Trophoblast cell (in vitro differentiated cells and primary cell): ENCODE data around the gene SHMT2.
A peak's percentile ranks its signal among the peaks of the same experiment; 100 is the strongest.

Experiments
- DNase-seq, 2 donors: peaks; one replicate each; pipeline ENCODE4 v3.0.0-alpha.2; 2016
- H2AFZ ChIP-seq: 2 replicates; pipeline ENCODE4 v1.6.1; 2013; ENCODE audit warnings: low read length, moderate library complexity, mild to moderate bottlenecking; ENCODE audit not compliant: insufficient read depth, poor library complexity
- H2AK5ac ChIP-seq: 2 replicates; pipeline ENCODE4 v1.6.1; 2013; ENCODE audit warnings: mild to moderate bottlenecking, low read length
- H2BK120ac ChIP-seq: 2 replicates; pipeline ENCODE4 v1.6.1; 2013; ENCODE audit warnings: low read length, mild to moderate bottlenecking, moderate library complexity; ENCODE audit not compliant: insufficient read depth, poor library complexity
- H2BK12ac ChIP-seq: 2 replicates; pipeline ENCODE4 v1.6.1; 2013; ENCODE audit warnings: mild to moderate bottlenecking, low read length, moderate library complexity
- H2BK5ac ChIP-seq: 2 replicates; pipeline ENCODE4 v1.6.1; 2013; ENCODE audit warnings: low read length, low read depth, moderate library complexity, mild to moderate bottlenecking; ENCODE audit not compliant: poor library complexity
- H3K14ac ChIP-seq: 2 replicates; pipeline ENCODE4 v1.6.1; 2013; ENCODE audit warnings: mild to moderate bottlenecking, low read length
- H3K18ac ChIP-seq: 2 replicates; pipeline ENCODE4 v1.6.1; 2013; ENCODE audit warnings: mild to moderate bottlenecking, low read length
- H3K23ac ChIP-seq: 2 replicates; pipeline ENCODE4 v1.6.1; 2013; ENCODE audit warnings: low read length
- H3K27ac ChIP-seq: 2 replicates; pipeline ENCODE4 v1.5.1; 2013; ENCODE audit warnings: low read depth, mild to moderate bottlenecking, inconsistent platforms, low read length, moderate library complexity
- H3K27me3 ChIP-seq: 2 replicates; pipeline ENCODE4 v1.6.1; 2013; ENCODE audit warnings: inconsistent platforms, mild to moderate bottlenecking, low read length, moderate library complexity; ENCODE audit not compliant: insufficient read depth
- H3K36me3 ChIP-seq, 2 experiments: 1 replicate in 1 of 2; 2 replicates in 1 of 2; pipeline ENCODE4 v1.6.1; 2013; ENCODE audit warnings: low read length in 2 of 2, mild to moderate bottlenecking in 2 of 2, moderate library complexity in 1 of 2; ENCODE audit not compliant: insufficient read depth in 2 of 2, control insufficient read depth in 1 of 2
- H3K4ac ChIP-seq: 2 replicates; pipeline ENCODE4 v1.6.1; 2013; ENCODE audit warnings: low read depth, mild to moderate bottlenecking, low read length, moderate library complexity
- H3K4me1 ChIP-seq, 2 experiments: 1 replicate in 1 of 2; 2 replicates in 1 of 2; pipeline ENCODE4 v1.6.1; 2013; ENCODE audit warnings: low read length in 2 of 2, mild to moderate bottlenecking in 2 of 2, moderate library complexity in 1 of 2; ENCODE audit not compliant: insufficient read depth in 2 of 2, control insufficient read depth in 1 of 2
- H3K4me2 ChIP-seq: 2 replicates; pipeline ENCODE4 v1.6.1; 2013; ENCODE audit warnings: inconsistent platforms, mild to moderate bottlenecking, low read length, moderate library complexity
- H3K4me3 ChIP-seq: 2 replicates; pipeline ENCODE4 v1.5.1; 2013; ENCODE audit warnings: mild to moderate bottlenecking, low read depth, low read length, inconsistent platforms
- H3K79me1 ChIP-seq: one replicate; pipeline ENCODE4 v1.6.1; 2013; ENCODE audit warnings: low read length
- H3K79me2 ChIP-seq: 2 replicates; pipeline ENCODE4 v1.6.1; 2013; ENCODE audit warnings: low read length, mild to moderate bottlenecking; ENCODE audit not compliant: control insufficient read depth, insufficient read depth, poor library complexity
- H3K9ac ChIP-seq: 2 replicates; pipeline ENCODE4 v1.6.1; 2013; ENCODE audit warnings: mild to moderate bottlenecking, low read length
- H3K9me3 ChIP-seq: 2 replicates; pipeline ENCODE4 v1.6.1; 2013; ENCODE audit warnings: low read depth, mild to moderate bottlenecking, control low read depth, inconsistent platforms, low read length; ENCODE audit not compliant: insufficient read depth
- H4K12ac ChIP-seq: 2 replicates; pipeline ENCODE4 v1.6.1; 2013; ENCODE audit warnings: low read depth, mild to moderate bottlenecking, low read length, moderate library complexity
- H4K8ac ChIP-seq: 2 replicates; pipeline ENCODE4 v1.6.1; 2013; ENCODE audit warnings: low read depth, mild to moderate bottlenecking, low read length, moderate library complexity
- H4K91ac ChIP-seq: one replicate; pipeline ENCODE4 v1.6.1; 2013; ENCODE audit warnings: low read depth, mild to moderate bottlenecking, low read length, moderate library complexity
- WGBS: extraction: QIAGEN DNeasy Blood & Tissue Kit; methylation state at CpG from one replicate; pipeline ENCODE4 v1.1.7; 2013; ENCODE audit warnings: missing lambda C conversion rate; ENCODE audit not compliant: insufficient read length, insufficient coverage; ENCODE audit errors: extremely low coverage; 5-methylcytosine and 5-hydroxymethylcytosine counted together

Gene SHMT2

DNA sequence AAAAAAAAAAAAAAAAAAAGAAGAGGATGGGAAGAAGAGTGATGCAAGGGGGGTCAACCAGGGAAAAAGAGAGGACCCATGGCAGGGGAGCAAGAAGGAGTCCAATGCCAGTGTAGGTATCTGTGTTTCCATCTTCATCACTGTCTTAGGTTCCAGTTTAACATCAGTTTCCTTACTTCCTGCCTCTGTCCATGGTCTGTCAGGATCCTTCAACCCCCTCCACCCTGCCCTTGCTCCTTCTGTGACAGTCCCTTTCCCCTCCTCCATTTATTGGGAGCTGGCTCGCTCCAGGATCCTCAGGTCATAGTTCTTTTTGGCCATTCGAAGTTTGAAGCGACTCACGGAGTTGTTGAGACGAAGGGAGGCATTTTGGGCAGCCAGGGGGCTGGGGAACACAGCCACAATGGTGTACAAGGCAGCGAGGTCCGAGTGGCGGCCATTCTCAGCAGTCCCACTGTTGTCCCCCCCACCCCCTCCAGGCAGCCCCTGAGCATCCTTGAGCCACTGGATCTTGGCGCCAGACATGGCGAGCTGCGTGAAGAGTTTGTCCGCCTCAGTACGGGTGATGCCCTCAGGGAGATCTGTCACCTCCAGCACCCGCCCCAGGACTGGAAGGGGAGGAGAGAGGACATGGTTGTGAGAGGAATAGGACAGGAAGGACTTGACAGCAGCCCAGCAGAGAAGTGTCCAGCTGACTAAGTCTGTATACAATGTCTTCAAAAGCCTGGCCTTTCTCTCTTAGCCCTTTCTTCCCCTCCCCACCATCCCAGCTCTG is 25.2 kb downstream of the SHMT2 start:
- peak; percentile 44 to 67 for DNase-seq
- Histone ChIP-seq H4K8ac (no peak overlapping the region), H3K14ac (no peak overlapping the region), H3K36me3 (peaks cover 19 to 24% of the 10 kb centered on the region in 2 experiments), H3K18ac (no peak overlapping the region), H3K4me2 (no peak overlapping the region), H2AK5ac (no peak overlapping the region), H3K27ac (no peak overlapping the region), H3K4me1 (no peaks in the 10 kb centered on the region), H2BK120ac (no peak overlapping the region), H2BK5ac (no peak overlapping the region), H3K27me3 (no peaks in the 10 kb centered on the region), H3K4me3 (no peak overlapping the region), H4K12ac (no peak overlapping the region), H3K4ac (no peak overlapping the region), H3K23ac (no peak overlapping the region), H2AFZ (no peak overlapping the region), H3K79me2 (no peaks in the 10 kb centered on the region), H3K9me3 (no peaks in the 10 kb centered on the region), H3K9ac (no peak overlapping the region), H4K91ac (no peak overlapping the region), H3K79me1 (no peaks in the 10 kb centered on the region), H2BK12ac (no peak overlapping the region)
- WGBS, result no CpG with 5 or more reads among the region's 14 CpGs

- WGBS, result no CpG with 5 or more reads among the region's 6 CpGs
- Histone ChIP-seq H4K12ac (no peak overlapping the region), H3K4me2 (no peak overlapping the region)
Observed at GRCh38 chr12:57255916-57256315, 26.4 kb downstream of the SHMT2 start.

DNA sequence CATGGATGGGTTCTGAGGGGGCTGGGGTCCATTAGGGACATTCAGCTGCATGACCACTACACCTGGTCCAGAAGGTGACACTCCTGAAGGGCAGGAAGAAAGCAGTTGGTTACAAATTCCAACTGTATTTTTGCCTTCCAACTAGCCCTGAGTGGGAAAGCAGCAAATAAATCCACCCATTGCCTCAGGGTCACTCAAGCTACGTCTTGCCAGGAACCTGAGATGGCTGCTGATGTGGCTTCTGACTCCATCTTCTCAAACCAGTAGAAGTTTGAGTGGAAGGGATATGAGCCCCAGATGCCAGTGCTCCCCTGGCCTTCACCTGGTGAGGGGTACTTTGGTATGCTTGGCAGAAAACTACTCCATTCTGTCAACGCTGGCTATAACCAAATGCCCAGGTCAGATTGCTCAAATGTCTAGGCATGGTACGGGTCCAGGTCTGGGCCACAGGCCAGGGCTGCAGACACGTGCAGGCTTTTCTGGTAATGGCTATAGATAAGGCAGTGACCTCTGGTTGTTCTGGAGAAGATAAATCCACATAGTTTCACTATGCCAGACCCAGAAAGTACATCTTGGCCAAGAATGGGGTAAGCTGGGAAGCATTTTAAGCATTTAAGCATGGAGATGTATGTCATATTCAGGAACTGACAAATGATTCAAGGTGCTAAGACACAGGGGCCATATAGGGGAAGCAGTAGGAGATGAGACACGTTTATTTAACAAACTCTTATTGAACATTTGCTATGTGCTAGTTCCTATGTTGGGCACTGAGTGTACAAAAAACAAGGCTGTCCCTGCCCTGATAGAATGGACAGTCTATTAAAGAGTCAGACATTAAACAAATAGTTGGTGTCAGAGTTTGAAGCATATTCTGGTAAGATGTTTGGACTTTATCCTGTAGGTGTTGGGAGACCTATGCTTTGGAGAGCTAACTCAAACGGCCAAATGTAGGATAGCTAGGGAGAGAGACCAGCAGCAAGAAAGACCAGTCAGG is 29.8 kb downstream of the SHMT2 start:
- H2BK12ac ChIP-seq, result no peak overlapping the region
- no peak overlapping the region for H2AFZ ChIP-seq
- H3K4me2 ChIP-seq, result no peak overlapping the region
- no peaks in the 10 kb centered on the region for H3K4me1 ChIP-seq
- H3K27me3 ChIP-seq, result no peaks in the 10 kb centered on the region
- H3K23ac ChIP-seq, result no peak overlapping the region
- H3K79me1 ChIP-seq, result no peaks in the 10 kb centered on the region
- H2AK5ac ChIP-seq, result no peak overlapping the region
- no peak overlapping the region for H3K18ac ChIP-seq
- peaks cover 19 to 29% of the 10 kb centered on the region in 2 experiments for H3K36me3 ChIP-seq
- H3K14ac ChIP-seq, result no peak overlapping the region
- H3K9ac ChIP-seq, result no peak overlapping the region
- no CpG with 5 or more reads among the region's 6 CpGs for WGBS
- no peaks in the 10 kb centered on the region for H3K79me2 ChIP-seq
- H4K91ac ChIP-seq, result no peak overlapping the region
- no peaks in the 10 kb centered on the region for H3K9me3 ChIP-seq
- no peak overlapping the region for H4K8ac ChIP-seq
- H3K4me3 ChIP-seq, result no peak overlapping the region
- DNase-seq, result no peak
- no peak overlapping the region for H2BK5ac ChIP-seq
- H4K12ac ChIP-seq, result no peak overlapping the region
- no peak overlapping the region for H3K4ac ChIP-seq
- no peak overlapping the region for H3K27ac ChIP-seq
- no peak overlapping the region for H2BK120ac ChIP-seq

More at GRCh38 chr12:57255916-57256315, 26.4 kb downstream of the SHMT2 start:
- H3K4ac ChIP-seq, result no peak overlapping the region
- H3K27ac ChIP-seq, result no peak overlapping the region
- no peaks in the 10 kb centered on the region for H3K27me3 ChIP-seq
- no peak overlapping the region for H2AK5ac ChIP-seq
- H3K9me3 ChIP-seq, result no peaks in the 10 kb centered on the region
- H2BK120ac ChIP-seq, result no peak overlapping the region
- H3K79me1 ChIP-seq, result no peaks in the 10 kb centered on the region
- no peak overlapping the region for H3K18ac ChIP-seq
- no peak overlapping the region for H3K14ac ChIP-seq
- H4K91ac ChIP-seq, result no peak overlapping the region
- no peak overlapping the region for H3K4me3 ChIP-seq
- H3K4me1 ChIP-seq, result no peaks in the 10 kb centered on the region
- H3K79me2 ChIP-seq, result no peaks in the 10 kb centered on the region
- H4K8ac ChIP-seq, result no peak overlapping the region
- no peak for DNase-seq
- H3K23ac ChIP-seq, result no peak overlapping the region
- H2BK12ac ChIP-seq, result no peak overlapping the region
- H2AFZ ChIP-seq, result no peak overlapping the region
- peaks cover 19 to 29% of the 10 kb centered on the region in 2 experiments for H3K36me3 ChIP-seq
- no peak overlapping the region for H3K9ac ChIP-seq
- H2BK5ac ChIP-seq, result no peak overlapping the region

- Histone ChIP-seq H3K79me2 (no peaks in the 10 kb centered on the region), H3K4ac (no peak overlapping the region), H4K12ac (no peak overlapping the region), H4K8ac (no peak overlapping the region), H3K9ac (no peak overlapping the region), H3K27me3 (no peaks in the 10 kb centered on the region), H2BK12ac (no peak overlapping the region), H2BK5ac (no peak overlapping the region), H3K23ac (no peak overlapping the region), H3K14ac (no peak overlapping the region), H4K91ac (no peak overlapping the region), H3K36me3 (peaks cover 16 to 27% of the 10 kb centered on the region in 2 experiments), H3K27ac (no peak overlapping the region), H3K79me1 (no peaks in the 10 kb centered on the region), H3K18ac (no peak overlapping the region), H2AFZ (no peak overlapping the region), H3K9me3 (no peaks in the 10 kb centered on the region), H2BK120ac (no peak overlapping the region), H3K4me2 (no peak overlapping the region), H3K4me1 (no peaks in the 10 kb centered on the region), H2AK5ac (no peak overlapping the region), H3K4me3 (no peak overlapping the region)
- WGBS, result no CpG with 5 or more reads among the region's 4 CpGs
- DNase-seq, result no peak
Observed at GRCh38 chr12:57260366-57260765, 30.9 kb downstream of the SHMT2 start.
